C1 segment of cervical spinal cord (tissue), 14 donors: ENCODE measurements around the gene CNNM2.

Source experiments
- DNase-seq, 14 donors: peaks; one replicate each; lab custom pipeline; 2025; lab: John Stamatoyannopoulos, UW

CNNM2 gene

DNA sequence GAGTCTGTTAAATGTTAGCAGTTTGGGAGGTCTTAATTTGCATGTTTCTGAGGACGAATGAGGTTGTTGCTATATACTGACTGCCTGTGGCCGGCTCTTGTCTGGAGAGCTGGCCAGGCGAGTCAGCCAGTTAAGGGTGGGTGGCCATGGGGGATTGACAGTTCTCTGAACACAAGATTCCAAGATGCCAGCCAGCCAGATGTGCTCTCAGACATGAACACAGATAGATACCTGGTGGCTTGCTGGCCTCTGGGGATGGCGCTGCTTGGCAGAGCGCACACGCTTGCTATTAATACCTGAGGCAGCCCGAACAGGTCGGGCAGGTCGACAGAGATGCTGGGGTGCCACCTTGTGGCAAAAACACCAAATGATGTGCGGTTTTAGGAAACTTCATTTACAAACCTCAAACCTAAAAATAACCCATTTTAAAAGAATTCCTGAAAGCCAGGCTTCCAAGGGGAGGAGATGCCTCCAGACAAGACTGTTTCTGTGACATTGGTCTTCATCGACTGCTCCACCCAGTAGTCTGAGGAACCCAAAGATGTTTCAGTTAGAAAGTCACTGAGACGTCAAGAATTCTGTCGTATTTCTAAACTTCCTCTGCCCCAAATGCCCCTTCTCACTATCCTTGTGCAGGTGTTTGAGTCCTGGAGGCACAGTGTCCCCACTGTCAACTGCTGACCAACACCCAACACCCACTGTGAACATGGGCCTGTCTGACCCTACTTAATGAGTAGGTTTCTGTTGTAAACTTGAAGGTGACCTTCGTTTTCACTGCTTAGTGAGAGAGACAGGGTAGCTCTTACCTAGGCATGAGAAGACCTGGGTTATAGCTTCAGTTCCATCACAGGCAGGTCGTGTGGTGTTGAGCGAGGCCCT, 151.6 kb downstream of the CNNM2 start:
- DNase-seq, result peak in 5 of 14 donors; percentile 10 to 63 (median 13)

DNA sequence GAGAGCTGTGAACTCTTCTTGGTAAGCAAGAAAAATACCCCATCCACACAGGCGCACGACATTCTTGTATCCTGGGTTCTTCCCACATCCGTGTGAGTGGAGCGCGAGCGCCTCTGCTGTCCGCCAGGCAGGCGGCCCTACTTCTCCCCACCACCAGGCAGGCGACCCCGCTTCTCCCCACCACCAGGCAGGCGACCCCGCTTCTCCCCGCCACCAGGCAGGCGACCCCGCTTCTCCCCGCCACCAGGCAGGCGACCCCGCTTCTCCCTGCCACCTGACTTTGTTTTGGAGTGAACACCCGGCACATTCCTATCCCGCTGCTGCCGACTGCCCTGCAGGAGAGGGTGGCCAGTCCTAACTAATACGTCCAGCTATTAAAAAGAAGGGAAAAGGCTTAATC, 154.2 kb downstream of the CNNM2 start:
- no peak for DNase-seq

DNA sequence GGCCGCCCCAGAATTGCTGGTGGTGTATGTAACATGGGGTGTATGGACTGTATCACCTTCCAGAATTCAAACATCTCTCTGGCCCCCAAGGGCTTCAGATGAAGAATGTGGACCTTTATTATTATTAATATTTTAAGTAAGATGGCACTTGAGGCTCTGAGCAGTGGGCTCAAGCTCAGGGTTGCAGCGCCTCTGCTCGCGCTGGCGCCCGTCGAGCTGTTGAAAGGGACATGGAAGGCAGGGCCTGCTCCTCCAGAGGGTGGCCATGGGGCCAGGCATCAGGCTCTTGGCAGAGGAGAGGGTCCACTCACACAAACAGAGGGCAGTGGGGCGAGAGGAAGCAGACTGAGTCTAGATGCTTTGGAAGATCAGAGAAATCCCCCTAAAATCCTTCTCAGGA, 154.8 kb downstream of the CNNM2 start:
- DNase-seq, result no peak

DNA sequence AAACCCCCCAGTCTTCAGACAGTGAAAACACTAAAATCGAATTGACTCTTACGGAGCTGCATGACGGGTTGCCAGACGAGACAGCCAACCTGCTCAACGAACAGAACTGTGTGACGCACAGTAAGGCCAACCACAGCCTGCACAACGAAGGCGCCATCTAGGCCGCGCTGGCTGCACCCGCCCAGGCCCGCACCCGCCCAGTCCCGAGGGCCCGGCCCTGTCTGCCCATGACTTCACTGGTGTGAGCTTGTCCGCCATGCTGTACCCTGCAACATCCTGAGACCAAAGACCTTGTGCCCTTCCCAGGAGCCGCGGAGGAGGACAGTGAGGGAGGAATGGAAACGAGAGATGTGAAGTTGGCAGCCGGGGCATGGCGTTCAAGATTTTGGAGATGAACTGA, 158.9 kb downstream of the CNNM2 start:
- DNase-seq, result no peak

DNA sequence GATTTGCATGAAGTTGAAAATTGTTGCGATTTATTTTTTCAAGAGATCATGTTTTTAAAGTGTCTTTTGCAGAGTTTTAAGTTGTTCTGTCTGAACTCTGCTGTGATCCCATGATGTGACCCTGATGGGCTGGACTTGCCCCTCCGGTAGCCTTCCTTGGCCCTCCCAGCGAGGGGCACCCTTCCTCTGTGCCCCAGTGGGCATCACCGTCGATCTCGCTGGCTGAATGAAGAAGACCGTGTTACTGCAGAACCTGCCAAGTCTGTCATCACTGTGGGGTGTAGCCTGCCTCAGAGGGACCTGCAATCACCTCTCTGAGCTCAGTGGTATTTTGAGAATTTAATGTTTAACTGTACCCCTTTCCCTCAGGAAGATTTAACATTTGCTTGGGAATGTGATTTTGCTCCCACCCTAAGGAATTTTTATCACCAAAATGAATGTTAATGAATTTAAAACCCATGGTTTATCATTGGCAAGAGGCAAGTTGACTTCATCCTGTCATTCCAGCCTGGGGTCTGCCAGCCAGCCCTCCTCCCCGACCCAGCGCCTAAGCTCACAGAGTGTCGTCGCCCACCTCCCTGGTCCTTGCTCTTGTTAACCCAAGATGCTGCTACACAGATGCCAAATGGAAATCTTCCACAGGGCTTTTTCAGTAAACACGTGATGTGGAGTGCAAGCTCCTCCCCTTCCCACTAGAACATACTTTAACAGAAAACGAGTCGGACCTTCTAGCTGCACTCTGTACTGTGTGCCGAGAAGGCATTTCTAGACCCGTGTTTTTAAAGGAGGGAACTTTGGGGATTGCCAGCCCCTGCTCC, 159.6 kb downstream of the CNNM2 start:
- DNase-seq, result no peak

DNA sequence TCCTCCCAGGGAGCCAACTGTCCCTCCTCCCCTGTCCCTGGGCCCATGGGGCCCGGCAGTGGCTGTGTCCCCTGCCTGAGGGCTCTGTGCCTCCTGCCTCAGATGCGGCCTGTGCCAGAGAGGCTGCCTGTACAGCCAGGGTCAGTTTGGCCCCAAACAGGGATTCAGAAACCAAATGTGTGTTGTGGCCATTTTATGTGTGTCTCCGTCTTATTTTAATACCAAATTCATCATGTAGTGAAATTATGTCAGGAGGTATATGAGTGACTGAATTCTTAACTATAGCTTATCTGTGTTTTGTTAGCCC, 160.2 kb downstream of the CNNM2 start:
- no peak for DNase-seq

DNA sequence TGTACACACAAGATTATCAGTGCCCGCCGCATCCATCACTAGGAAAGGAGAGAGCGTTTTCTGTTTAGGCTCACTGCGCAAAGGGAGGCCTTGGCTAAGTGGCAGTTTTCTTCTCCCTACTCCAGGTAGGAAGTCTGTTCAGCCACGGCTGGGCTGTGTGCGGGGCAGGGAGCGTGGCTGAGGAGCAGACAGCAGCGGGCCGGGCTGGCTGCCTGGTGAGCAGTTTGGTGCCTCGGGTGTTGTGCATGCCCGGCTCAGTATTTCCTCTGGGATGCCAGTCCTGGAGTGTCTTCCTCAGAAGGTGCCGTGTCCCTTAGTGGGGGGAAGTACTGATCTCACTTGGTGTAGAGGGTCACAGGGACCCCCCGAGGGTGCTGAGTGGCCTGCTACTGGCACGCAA, 160.6 kb downstream of the CNNM2 start:
- DNase-seq, result no peak

DNA sequence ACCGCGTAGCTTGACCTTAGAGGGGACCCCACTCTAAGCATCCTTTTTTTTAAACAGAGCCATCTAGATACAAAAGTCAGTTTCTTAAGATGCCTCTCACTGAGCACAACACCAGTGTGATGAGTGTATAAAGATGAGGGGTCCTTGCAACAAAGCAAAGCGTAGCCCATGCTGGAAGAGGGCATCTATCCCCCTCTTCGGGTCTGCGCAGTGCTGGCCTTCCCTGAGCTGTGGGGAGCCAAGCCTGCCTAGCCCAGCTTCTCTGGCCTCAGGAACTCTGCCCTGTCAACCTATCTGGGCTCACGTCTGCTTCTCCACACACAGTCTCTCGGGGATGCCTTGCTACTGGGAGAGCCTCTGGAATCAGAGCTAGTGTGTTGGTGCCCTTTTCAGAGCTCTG, 161.0 kb downstream of the CNNM2 start:
- no peak for DNase-seq

DNA sequence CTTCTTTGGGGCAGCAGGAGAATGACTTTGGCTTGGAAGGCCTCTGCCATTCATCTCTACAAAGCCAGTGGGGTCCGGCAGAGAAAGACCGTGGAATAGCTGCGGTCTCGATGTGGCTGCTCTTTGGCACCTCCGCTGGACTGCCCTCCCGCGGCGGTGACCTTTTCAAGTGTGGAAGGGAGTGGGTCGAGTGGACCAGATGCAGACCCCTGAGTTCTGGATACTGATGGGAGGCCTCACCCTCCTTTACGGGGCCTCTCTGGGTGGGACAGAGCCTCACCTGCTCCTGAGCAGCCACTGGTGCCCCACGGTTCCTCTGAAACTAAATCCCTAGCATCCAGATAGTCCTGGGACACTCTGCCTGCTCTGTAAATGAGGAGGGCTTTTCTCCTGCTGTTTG, 161.9 kb downstream of the CNNM2 start:
- DNase-seq, result no peak

DNA sequence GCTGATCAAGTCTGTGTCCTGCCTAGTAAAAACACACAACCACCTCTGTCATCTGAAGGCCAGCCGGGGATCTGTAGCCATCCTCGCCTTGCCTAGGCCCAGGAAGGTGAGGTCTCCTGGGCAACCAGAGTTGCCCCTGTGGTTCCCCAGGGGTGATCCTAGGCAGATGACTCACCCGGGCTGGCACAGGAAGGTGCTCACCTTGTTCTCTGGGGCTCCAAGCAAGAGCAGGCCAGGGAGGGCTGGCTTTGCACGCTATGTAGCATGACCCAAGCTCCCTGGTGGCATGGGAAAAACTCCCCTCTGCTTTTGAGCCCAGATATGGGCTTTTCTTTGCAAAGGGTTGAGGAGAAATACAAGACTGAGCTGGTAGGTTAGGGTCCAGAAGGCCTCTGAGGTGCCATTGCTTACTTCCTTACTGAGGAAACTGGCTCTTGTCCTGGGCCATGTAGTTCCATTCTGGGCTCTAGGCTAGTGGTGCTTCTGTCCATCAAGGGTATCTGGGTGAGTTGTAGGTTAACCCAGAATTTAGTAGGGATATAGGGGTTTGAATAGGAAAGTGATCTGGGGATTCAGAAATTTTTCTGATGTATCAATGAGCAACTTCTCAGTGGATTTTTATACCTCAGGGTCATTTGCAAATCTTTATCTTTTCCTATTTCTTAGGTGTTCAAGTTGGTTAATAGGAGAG, 162.9 kb downstream of the CNNM2 start:
- DNase-seq, result no peak

DNA sequence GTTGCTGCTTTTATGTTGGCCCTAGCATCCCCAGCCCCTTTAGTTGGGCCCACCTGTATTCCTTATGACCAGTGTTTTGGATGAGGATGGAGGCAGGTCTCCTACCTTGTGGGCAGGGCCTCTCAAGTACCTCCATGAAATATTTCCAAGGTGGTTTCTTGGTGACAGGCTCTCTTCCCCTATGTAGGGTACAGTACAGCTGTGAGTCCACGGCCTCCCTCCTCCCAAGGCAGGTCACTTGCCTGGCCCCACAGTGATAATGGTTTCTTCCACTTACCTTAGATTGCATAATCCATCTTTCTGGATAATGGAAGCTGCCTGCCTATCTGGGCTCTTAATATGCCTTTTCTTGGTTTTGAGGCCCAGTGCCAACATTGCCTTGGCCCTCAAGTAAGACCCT, 164.6 kb downstream of the CNNM2 start:
- DNase-seq, result no peak

DNA sequence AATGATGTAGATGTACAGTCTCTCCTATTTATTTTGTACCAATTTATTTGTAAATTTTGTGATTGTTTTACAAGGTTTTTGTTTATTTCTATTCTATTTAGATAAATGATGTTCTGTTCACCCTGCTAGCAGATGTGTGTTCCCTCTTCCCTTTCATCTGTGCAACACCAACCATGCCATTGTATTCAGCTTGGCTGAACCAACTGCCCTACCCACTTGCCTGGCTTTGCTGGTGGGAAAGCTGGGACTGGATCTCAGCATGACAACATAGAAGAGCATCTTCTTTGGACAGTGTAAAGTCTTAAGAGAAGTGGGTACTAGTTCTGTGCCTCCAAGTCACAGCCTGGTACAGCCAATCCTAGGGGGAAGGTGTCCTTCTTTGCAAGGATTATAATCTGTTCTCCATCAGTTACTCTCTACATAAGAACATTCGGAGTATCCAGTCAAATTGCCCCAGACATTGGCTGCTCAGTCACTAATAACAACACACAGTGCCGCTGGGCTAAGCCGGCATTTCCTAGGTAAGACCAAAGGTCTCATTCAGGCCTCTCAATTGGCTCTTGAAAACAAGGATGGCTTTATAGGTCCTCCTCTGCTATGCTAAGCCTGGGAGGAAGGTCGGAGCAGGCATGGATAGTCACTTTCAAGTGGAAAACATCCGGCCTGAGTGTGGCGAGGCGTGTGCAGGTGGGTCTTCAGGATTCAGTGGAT, 165.3 kb downstream of the CNNM2 start:
- peak in 4 of 14 donors; percentile 17 to 32 (median 22) for DNase-seq

DNA sequence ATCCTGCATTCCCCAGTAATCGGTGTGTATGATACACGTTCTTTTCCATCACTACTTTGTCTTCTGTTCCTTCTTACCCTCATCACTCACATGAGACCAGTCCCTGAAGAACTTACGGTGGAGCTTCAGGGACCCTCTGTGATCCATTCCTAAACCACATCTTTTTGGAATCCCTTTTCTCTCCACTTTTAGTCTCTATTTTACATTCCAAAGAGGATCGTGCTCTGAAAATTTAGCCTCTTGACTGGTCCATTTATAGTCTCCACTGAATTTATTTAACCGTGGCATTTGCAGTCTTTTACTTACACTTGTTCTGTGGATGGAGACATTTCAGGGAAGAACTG, 165.9 kb downstream of the CNNM2 start:
- no peak for DNase-seq

DNA sequence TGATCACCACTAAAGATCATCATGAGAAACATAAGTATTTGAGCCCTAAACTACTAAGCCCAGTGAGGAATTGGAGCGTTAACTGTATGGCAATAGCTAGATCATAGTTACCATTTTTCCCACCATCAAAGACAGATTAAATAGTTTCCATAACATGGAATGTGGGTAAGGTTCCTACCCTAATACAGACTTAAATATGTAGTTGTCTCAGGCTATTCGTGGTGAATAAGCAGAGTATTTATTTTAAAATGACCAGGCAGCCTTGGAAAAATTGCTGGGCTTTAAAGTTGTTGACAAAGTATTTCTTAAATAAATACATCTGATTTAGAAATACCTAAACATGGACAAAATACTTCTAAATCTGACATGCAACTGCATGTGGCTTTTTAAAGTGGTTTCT, 168.2 kb downstream of the CNNM2 start:
- no peak for DNase-seq

DNA sequence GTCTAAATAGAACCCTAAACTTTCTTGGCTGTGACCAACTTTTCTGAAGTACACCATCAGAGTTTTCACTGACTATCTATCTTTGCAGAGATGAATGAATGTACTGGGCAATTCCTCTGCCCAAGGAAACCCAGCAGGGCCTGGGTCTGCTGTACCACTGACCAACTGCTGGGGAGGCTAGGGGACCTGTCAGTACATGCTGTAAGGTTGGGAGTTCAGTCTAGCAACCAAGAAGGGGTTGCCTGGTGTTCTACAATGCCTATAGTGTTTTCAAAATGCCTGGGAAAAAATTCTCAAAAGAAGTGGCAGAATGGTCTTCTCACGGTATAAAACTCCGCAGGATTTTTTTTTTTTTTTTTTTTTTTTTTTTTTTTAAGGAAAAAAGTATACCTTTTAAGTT, 168.7 kb downstream of the CNNM2 start:
- DNase-seq, result no peak

DNA sequence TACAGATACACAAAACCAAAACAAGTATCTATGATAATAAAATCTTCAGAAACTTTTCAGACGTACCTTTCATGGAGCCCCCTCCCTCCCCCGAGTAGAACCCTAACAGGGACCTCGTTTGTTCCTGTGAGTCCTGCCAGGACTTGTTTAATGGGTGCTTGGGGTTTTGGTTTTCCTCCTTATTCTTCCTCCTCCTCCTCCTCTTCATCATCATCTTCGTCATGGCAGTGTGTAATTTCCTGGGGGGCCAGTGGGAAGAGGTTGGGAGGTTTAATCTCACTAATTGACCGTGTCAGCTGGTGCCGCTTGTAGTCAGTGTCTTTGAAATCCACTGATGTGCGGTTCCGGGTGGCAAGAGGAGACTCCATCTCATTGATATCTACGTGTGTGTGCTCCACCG, 171.4 kb downstream of the CNNM2 start:
- no peak for DNase-seq

DNA sequence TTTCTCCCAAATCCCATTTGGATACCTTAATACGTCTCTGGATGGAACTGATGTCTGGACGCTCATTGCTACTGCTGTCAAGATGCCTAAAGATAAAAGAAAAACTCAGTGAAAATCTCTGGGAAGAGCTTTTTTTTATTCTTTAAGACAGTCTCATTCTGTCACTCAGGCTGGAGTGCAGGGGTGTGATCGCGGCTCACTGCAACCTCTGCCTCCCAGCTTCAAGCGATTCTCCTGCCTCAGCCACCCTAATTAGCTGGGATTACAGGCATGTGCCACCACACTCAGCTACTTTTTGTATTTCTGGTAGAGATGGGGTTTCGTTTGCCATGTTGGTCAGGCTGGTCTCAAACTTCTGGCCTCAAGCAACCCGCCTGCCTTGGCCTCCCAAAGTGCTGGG, 172.8 kb downstream of the CNNM2 start:
- DNase-seq, result no peak

DNA sequence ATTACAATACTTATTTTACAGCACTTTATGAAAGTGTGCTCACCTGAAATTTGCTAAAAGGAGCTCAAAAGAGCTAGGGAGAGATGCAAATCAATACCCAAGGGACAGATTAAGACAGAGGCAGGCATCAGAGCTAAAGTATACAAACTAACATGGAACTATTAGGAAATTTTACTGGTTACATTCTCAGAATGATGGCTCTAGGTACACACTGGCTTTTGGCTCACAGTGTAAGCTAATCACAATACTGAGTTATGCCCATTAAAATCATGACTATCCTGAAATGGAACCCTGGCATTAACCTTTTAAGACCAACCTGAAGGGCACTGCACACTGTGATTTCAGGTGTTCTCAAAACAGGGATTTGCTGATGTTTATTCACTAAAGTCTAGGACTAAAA, 176.9 kb downstream of the CNNM2 start:
- DNase-seq, result no peak

DNA sequence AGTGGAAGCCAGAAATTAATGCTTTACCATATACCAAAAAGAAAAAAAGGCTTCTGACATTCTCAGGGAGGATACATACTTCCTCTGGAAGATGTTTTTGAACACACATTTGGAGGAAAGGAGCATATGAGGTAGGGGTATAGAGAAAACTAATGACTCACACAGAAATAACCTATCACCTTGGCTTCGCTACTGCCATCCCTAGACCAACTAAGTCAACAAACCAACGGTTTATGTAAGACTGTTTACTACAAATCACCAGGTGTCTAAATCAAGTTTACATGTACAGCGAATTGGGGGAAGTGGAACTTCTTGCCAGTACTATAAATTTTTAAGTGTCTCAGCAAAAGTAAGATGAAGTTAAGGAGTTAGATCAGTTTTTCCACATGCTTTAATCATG, 178.0 kb downstream of the CNNM2 start:
- no peak for DNase-seq

DNA sequence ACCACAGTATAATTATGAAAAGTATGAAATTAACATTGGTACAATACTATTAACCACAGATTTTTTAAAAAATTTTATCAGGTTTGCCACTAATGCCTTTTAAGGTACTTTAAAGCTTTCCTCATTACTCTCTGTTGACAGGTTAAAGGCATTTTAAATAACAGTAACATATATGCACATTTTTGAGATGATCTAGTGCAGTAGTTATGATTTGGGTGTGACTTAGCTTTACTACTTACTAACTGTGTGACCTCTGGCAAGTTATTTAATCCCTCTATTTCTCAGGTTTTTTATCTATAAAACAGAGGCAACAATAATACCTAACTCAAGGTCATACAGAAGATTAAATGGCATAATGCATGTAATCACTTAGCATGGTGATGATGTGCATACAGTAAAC, 180.1 kb downstream of the CNNM2 start:
- no peak for DNase-seq

DNA sequence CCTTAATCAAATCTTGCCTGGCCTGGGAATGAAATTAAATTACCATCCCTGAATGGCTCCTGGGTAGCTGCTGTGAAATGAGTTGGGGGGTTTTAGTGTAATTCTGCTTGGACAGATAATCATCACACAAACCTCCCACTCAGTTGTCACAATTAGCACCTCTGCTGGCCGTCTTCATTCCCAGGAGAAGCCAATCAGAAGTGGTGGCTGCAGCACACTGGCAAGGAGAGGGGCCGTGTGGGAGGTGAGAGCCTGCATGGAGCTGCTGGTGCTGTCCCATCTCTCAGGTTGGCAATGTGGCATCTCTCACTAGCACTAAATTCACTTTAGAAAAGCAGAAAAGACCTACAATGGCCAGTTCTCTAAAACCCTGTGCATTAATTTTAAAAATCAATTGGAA, 182.5 kb downstream of the CNNM2 start:
- no peak for DNase-seq

DNA sequence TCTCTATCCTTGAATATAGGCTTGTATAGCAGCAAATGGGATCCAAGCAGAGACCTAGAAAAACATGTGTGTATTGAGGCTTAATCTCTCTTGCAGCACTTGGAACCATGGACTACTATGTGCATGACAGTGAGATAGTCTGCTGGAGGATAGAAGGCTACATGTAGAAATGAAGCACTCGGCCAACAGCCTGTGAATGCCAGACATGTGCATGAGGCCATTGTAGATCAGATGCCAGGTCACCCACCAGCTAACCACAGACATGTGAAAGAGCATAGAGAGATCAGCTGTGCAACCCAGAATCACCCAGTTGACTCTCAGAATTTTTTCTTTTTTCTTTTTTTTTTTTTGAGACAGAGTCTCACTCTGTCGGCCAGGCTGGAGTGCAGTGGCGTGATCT, 184.1 kb downstream of the CNNM2 start:
- no peak for DNase-seq
